HL-60/S4 treated with retinoic acid at 250 ng/mL for 4 days and 3 days (cell line): ENCODE results near the gene MYPOP.
"Not testable (repeated sequence)": the region's sequence is repeated elsewhere in the genome, so short reads cannot be mapped to it uniquely, and the experiment has no call there.

Experiments
- in situ Hi-C: fragments of 300-500 bp; cut with MboI; formaldehyde crosslinking; loops from 2 replicates; pipeline ENCODE4 v1.7.0; 2022; ENCODE audit warnings: low sequenced_read_pairs

Gene MYPOP

DNA sequence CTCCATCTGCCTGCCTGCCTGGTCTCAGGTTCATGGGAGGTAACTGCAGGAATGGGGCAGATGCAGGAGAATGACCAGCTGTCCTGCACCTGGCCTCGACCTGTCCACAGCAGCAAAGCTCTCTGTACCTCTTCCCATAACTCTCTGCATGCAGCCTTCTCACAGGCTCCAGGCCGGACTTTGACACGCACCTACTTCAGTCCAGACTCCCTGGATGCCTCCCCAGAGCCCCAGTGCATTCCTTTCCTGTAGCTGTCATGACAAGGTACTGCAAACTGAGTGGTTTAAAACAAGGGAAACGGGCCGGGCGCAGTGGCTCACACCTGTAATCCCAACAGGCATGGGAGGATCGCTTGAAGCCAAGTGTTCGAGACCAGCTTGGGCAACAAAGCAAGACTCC lies 8.9 kb upstream of the MYPOP start:
- in situ Hi-C loops = no loop called here

DNA sequence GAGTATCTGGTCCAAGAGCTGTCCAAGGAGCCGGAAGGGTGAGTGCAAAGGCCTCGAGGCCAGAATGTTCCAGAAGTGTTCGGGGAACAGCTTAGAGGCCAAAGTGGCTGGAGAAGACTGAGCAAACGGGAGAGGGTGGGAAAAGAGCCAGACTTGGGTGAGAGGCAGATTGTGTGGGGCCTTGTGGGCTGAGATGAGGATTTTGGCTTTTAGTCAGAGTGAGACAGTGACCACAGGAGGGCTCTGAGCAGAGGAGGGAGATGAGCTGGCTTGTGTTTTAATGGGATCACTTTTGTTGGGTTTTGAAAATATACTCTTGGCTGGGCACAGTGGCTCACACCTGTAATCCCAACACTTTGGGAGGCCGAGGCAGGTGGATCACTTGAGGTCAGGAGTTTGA lies 6.5 kb upstream of the MYPOP start:
- in situ Hi-C loops = no loop called here

DNA sequence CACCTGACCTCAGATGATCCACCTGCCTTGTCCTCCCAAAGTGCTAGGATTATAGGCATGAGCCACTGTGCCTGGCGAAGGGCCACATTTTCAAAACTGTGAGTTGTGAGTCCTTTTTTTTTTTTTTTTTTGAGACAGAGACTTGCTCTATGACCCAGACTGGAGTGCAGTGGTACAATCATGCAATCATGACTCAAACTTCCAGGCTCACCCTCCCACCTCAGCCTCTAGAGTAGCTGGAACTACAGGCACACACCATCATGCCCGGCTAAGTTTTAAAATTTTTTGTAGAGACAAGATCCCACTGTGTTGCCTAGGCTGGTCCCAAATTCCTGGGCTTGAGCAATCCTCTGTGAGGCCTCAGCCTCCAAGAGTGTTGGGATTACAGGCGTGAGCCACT lies 3.8 kb upstream of the MYPOP start:
- in situ Hi-C loops = no loop called here

DNA sequence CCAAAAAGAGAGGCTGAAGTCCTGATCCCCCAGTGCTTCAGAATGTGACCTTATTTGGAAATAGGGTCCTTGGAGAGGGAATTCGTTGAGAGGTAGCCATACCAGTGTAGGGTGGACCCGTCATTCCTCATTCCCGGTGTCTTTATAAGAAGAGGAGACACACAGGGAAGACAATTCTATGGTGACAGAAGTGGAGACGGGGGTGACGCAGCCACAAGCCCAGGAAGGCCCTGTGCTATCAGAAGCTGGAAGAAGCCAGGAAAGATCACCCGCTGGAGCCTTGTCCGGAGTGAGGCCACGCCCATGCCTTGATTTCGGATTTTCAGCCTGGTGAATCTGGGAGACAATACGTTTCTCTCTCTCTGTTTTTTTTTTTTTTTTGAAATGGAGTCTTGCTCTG lies 2.6 kb upstream of the MYPOP start:
- in situ Hi-C loops = no loop called here

DNA sequence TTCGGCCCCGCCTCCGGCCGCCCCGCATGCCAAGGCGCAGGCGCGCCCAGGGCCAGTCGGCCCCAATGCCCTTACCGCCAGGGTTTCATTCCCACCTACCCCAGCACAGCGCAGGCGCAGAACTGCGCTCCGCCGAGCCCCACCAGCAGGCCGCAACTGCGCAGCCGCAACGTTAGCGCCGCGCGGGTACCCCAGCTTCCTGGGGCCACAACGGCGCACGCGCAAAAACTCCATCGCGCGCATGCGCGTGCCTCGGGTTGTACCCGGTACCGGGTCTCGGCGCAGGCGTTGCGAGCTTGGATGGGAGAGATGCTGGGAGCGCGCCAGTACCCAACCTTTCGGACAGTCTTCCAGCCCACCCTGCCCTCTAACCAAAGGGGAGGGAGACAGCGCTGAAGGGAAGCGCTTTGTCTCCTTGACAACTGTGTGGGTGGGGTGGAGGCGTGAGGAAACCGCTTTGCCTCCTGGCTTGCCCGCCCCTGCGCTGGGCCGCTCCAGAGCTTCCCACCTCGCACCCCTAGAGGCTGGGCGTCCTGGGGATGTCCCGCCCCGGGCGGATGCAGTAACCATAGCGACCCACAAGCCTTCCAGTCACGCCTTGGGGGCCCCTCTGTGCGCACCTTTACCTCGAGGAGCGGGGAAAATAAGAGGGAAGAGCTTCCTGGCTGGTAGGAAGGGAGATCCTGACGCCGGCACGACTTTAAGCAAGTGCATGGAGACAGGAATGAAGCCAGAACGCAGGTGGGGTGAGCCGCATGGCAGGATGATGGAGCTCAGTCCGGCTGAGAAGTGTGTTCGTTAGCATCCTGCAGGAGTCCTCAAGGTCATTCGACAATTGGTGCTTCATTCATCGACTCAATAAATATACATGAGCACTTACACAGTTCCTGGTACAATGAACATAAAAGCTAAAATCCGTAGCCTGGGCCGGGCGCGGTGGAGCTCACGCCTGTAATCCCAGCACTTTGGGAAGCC lies 525 bp upstream of the MYPOP start:
- in situ Hi-C loops = no loop called here

DNA sequence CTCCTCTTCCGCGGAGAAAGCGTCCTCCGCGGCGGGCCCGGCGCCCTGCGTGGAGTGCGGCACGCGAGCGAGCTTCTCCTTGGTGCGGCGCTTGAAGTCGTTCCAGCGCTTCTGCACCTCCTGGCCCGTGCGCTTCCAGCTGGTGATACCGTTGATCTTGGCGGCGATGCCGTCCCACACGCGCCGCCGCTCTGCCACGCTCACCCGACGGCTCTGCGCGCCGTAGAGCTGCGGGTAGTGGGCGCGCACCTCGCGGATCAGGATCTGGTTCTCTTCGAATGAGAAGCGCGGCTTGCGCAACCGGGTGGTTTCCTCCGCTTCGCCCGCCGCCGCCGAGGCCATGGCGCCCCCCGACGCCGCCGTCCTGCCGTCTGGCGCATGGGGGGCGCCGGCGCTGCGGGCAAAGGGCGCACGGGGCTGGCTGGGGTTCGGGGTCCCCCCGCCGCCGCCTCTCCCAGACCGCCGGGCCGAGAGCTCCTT lies 941 bp downstream of the MYPOP start:
- in situ Hi-C loops = no loop called here

DNA sequence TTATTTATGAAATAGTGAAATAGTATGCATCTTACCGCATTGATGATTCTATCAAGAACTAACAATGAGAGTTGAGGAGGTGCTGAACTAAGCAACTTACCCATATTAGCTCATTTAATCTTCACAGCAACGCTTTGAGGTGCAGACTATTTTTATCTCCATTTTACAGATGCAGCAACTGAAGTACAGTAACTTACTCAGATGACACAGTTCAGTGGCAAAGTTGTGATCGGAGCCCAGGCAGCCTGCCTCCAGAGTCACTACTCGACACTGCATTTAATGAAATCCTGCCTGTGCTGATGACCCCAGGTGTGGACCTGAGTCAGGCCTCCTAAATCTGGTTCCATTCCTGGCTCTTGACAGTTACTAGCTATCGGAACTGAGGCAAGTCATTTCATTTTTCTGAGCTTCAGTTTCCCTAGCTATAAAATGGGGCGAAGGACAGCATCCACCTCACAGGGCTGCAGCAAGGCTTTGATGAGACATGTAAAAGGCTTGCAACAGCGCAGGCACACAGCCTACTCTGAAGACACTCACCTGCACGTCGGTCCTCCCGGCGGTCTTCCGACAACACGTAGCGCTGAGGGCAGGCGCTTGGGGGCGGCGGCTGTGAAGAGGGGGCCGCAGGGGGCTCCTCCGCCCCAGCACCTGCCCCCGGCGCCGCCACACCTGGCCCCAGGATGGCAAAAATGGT lies 1.5 kb downstream of the MYPOP start:
- in situ Hi-C loops = no loop called here

DNA sequence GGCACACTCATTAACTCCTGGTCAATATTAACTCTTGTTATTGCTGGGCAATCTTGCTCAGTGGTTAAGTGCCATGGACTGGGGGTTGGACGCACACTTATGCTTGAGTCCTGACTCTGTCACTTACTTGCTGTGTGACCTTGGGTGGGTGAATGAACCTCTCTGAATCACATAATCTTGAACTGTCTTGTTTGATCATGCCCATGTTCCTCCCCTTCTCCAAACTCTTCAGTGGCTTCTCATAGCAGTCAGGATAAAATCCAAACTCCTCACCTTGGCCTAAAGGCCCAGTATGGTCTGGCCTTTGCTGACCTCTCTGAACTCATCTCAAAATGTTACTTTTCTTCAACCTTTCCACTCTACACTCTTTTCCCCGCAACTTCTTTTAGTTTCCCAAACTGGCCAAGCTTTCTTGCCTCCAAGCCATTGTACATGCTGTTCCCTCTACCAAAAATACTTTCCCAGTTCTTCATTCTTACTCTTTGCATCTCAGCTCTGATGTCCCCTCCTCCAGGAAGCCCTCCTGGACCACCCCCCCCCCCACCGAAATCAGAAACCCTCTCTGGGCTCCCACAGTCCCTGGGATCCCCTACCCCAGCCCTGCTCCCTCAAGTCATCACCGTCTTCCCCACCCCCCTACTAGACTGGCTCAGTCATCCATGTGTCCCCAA lies 2.4 kb downstream of the MYPOP start:
- in situ Hi-C loops = no loop called here

DNA sequence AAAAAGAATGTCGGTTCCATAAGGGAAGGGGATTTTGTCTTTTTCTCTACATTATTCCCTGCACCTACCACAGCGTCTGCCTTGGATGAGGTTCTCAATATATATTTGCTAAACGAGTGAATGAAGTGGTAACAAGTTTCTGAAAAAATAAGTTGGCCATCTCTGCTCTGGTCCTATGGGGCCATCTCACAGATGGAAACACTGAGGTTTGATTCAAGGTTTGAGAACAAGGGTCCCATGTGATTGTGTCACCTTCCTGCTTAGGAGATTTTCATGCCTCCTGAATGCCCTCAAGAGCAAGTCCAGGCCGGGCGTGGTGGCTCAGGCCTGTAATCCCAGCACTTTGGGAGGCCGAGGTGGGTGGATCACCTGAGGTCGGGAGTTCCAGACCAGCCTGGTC lies 3.2 kb downstream of the MYPOP start:
- in situ Hi-C loops = no loop called here

DNA sequence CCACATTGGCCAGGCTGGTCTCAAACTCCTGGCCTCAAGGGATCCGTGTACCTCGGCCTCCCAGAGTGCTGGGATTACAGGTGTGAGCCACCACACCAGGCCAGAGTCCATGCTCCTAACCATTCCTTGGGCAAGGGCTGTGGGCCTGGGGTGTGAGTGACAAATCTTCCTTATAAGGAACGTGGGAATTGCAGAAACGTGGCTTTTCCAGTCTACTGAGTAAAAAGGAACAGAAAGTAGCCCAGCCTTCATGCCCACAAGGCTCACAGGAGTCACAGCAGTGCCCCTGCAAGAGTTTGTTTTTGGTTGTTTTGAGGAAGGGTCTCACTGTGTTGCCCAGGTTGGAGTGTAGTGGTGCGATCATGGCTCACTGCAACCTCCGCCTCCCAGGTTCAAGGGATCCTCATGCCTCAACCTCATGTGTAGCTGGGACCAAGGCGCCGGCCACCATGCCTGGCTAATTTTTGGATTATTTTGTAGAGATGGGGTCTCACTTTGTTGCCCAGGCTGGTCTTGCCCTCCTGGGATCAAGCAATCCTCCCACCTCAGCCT lies 5.1 kb downstream of the MYPOP start:
- in situ Hi-C loops = no loop called here

DNA sequence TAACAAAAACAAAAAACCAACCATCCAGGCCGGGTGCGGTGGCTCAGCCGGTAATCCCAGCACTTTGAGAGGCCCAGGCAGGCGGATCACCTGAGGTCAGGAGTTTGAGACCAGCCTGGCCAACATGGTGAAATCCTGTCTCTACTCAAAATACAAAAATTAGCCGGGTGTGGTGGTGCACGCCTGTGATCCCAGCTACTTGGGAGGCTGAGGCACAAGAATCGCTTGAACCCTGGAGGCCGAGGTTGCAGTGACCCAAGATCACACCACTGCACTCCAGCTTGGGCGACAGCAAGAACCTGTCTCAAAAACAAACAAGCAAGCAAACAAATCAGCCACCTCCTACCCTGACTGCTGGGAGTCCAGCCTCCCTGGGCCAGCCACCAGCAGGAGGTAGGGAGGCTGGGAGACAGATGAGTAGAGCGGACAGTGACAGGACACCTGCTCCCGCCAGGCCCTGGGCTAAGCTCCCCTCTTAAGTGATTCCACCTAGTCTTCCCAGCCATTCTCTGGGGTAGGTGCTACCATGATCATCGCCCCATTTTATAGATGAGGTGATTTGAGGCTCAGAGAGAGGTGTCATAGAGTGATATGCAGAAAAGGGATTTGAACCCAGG lies 6.3 kb downstream of the MYPOP start:
- in situ Hi-C loops = not testable (repeated sequence)

DNA sequence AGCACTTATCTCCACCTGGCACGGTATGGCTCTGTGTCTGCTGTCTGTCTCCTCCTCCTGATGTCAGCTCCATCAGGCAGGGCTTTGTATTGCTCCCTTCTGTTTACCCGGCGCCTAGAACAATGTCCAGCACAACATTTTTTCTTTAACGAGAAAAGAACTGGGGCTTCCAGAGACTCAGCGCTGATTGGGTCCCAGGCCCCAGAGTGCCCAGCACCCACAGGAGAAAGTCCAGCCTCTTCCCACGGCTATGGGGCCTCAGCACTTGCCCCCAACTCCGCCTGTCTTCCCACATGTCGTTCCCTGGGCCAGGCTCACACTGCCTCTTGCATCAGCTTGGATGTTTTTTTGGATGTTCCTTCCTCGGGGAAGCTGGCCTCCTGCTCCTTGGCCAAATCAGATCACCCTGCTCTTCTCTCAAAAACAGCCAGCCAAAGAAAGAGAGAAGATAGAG lies 6.9 kb downstream of the MYPOP start:
- in situ Hi-C loops = no loop called here

DNA sequence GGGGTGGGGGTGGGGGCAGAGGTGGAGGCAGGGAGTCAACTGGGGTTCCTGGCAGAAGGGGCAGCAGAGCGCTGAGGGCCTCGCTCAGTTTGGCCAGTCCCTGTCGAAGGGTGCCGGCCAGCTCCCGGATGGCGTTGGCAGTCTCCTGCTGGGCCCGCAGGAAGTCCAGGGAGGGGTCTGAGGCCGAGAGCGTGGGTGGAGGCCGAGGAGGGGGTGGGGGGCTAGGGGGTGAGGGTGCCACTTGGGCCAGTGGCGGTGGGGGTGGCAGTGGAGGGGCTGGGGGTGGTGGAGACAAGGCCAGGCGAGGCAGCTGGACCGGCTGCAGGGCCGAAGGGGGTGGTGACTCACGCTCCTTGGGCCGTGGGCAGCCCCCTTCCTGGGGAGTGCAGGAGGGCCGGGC lies 11.5 kb downstream of the MYPOP start:
- in situ Hi-C loops = no loop called here

DNA sequence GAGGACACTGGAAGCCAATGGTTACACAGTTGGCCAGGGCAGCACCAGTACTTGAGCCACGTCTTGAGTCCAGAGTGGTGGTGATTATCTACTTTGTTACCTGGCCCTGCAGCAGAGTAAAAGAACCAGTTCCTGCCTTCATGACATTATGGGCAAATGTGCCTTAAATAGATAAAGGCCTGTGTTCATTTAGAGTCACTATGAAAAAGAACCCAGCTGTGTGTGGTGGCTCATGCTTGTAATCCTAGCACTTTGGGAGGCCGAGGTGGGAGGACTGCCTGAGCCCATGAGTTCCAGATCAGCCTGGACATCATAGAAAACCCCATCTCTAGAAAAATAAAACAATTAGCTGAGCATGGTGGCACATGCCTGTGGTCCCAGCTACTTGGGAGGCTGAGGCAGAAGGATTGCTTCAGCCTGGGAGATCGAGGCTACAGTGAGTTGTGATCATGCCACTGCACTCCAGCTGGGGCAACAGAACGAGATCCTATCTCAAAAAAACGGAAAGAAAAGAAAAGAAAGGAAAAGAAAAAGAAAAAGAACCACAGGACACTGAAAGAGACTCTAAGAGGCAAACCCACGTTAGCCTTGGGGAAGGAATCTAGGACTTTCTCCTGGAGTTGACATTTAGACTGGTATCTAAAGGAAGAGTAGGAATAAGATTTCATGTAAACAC lies 13.1 kb downstream of the MYPOP start:
- in situ Hi-C loops = no loop called here

DNA sequence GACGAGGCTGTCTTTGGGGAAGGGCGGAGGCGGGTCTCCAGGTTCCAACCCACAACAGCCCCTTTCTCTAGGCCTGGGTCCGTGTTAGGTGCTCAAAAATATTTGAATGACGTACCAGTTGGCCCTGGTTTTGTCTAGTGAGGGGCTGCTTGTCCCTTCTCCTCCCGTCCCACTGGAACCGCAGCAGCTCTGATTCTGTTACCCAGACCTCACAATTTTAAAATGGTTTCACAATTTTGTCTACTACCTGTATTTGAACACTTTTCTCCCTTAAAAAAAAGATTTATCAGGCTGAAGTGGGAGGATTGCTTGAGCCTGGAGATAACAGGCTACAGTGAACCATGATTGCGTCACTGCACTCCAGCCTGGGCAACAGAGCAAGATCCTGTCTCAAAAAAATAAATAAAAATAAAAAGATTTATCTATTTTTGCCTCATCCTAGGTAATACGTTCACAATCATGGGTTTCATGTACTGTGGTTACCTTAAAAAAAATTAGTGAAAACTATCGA lies 15.2 kb downstream of the MYPOP start:
- in situ Hi-C loops = no loop called here

DNA sequence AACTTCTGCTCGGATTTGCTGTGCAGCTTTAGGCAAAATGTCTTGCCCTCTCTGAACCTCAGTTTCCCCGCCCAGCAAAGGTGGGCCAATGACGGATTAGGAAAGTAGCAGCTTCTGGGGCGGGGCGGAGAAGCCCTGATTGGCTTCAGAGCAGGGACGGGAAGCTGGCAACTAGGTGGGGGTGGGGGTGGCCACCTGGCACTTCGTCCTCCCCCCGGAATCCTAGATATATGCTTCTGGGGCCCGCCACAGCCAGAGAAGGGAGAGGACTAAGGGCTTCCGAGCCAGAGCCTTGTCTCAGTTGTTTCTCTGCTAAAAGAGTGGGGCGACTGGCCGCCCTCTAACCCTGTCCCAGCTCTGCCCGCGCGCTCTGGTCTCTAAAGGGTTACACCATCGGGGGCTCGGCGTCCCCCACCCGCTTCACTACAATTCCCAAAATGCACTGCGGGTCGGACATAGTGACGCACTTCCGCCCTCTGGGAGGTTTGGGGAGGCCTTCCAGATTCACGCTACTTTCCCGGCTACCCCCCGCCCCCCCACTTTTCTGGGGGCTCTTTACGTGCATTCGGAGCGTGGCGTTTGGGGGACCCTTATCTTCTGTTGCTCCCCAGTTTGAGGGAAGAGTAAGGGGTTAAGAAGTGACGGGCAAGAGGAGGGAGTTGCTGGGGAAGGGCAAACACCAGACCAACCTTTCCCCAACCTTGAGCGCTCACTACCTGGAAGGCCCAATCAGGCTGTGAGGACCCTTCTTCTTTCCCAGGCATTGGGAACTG lies 15.8 kb downstream of the MYPOP start:
- in situ Hi-C loops = no loop called here

DNA sequence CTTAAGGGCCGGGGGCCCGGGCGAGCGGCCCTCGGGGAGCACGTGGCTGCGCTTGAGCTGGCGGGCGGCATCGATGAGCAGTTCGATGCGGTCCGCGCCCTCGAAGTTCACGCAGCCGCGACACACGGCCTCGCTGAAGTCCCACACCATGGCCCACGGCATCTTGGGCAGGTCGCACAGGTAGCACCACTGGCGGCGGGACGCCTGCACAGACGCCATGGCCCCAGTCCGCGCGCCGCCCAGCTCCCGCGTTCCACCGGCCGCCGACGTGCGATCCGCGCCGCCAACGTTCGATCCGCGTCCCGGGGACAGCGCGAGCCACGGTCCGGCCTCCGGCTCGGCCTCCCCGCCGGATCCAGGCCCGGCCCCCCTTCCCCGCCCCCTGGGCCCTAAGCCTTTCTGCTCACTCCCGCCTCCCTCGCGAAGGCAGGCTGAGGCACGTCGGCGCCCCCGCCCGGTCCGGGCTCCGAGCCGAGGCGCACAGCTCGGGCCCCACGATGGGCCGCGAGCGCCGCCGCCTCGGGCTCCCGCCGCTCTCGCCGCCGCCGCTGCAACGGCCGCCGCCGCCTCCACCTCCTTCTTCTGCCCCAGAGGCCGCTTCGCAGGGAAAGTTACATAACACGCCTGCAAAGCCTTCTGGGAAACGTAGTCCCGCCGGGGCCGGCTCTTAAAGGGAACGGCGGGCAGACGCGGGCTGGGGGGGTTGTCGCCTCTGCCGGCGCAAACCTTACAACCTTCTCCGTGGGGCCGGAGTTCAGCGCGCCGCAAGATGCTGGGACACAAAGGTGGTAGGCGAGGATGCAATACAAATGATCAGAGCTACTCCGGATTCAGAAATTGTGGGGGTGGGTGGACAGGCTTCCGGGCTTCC lies 16.6 kb downstream of the MYPOP start, which contains the start of gene IRF2BP1:
IRF2BP1 (minus strand) TSS at position 586 of the 871 bp plus-strand sequence; CDS start at position 219, 367 bp downstream.
- in situ Hi-C loops = no loop called here
